ENCODE measurements around the gene UBXN6.
A peak's percentile ranks its signal among the peaks of the same experiment; 100 is the strongest.

UBXN6 gene

GRCh38 chr19:4493929-4494690 lies 36.5 kb upstream of the UBXN6 start:
- DNase-seq (ENCODE audit: low read depth, low spot score) = no peak

GRCh38 chr19:4493104-4493928 lies 35.7 kb upstream of the UBXN6 start:
- DNase-seq (ENCODE audit: low read depth, low spot score) = no peak

- DNase-seq (ENCODE audit: low read depth, low spot score) = no peak
Observed at GRCh38 chr19:4492337-4493103, 34.9 kb upstream of the UBXN6 start.

GRCh38 chr19:4491446-4491845 lies 33.9 kb upstream of the UBXN6 start:
- no peak for DNase-seq (ENCODE audit: low read depth, low spot score)

GRCh38 chr19:4488496-4488895 lies 30.9 kb upstream of the UBXN6 start:
- no peak for DNase-seq (ENCODE audit: low read depth, low spot score)

DNA sequence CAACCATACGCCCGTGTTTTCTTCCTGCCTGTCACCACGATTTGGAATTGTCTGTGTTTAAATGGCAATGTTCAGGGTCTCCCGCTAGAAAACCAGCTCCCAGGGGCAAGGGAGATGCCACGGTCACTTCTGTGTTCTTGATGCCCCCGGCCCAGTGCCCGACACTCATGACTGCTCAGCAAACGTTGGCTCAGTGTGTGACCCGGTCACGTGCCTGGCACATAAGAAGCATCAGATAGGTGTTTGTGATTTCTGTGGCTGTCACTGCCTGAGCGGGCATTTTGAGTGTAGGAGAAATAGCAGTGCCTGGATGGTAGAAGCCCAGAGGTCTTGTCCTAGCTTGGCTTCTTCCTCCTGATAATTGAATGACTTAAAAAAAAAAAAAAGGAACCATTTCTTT lies 30.0 kb upstream of the UBXN6 start:
- DNase-seq (ENCODE audit: low read depth, low spot score) = no peak

DNA sequence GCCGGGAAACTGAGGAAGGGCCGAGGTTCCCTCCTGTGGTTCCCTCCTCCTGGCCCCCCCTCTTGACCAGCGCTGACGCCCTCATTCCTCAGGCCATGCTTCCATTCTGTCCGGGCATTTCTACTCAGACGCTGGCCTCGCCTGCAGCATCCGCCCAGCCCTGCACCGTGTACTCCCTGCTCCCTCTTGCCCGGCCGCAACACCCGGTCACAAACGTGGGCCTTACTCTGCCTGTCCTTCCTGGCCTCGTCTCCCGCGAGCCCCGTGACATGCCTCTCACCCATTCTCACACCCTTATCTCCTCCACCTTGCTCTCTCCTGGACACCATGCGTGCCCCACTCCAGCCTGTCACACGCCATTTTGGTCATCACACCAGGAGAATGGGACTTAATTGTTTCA lies 25.8 kb upstream of the UBXN6 start:
- no peak for DNase-seq (ENCODE audit: low read depth, low spot score)

- no peak for DNase-seq (ENCODE audit: low read depth, low spot score)
Observed at GRCh38 chr19:4482721-4483364, 25.2 kb upstream of the UBXN6 start.

GRCh38 chr19:4477034-4477801 lies 19.6 kb upstream of the UBXN6 start:
- DNase-seq (ENCODE audit: low read depth, low spot score) = no peak

- DNase-seq (ENCODE audit: low read depth, low spot score) = peak; percentile 70
Observed at GRCh38 chr19:4474514-4475022, 17.0 kb upstream of the UBXN6 start.

DNA sequence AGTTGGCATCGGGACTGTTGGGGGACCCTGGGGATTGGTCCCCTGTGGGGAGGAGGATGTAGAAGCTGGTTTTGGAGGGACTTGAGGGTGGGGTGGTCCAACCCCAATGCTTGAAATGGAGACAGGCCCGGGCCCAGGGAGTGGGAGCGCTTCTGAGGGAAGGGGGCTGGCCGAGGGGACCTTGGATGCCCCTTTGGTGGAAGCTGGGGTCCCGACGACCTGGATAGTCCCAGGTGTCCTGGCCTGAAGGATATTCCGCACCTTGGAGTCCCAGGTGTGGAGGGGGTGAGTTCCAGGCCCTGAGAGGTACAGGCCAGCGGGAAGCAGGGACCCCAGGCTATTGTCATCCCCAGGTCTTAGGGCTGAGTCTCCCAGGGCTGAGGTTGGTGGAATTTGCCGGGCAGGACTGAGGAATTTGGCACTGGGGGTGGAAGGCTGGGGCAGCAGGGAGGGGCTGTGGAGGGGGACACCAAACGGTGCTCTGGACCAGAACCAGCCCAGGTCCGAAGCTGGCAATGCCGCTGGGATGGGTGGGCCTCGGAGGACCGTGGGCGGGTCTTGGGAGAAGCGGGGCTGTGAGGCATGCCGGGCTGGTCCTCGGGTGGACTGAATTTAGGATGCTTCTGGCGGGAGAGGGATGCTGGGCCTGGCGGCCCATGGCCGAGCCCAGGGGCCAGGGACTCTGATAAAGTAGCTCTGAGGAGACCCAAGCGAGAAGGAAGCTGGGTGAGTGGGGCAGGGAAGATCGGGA lies 16.3 kb upstream of the UBXN6 start:
- DNase-seq (ENCODE audit: low read depth, low spot score) = peak; percentile 47

GRCh38 chr19:4473011-4473762 lies 15.6 kb upstream of the UBXN6 start:
- DNase-seq (ENCODE audit: low read depth, low spot score) = no peak

GRCh38 chr19:4472174-4472974 lies 14.8 kb upstream of the UBXN6 start, which contains the start of gene HDGFL2:
Gene HDGFL2, plus strand, starts transcription at chr19:4472297. Its CDS starts 54 bp downstream, at chr19:4472351.
- DNase-seq (ENCODE audit: low read depth, low spot score) = no peak

DNA sequence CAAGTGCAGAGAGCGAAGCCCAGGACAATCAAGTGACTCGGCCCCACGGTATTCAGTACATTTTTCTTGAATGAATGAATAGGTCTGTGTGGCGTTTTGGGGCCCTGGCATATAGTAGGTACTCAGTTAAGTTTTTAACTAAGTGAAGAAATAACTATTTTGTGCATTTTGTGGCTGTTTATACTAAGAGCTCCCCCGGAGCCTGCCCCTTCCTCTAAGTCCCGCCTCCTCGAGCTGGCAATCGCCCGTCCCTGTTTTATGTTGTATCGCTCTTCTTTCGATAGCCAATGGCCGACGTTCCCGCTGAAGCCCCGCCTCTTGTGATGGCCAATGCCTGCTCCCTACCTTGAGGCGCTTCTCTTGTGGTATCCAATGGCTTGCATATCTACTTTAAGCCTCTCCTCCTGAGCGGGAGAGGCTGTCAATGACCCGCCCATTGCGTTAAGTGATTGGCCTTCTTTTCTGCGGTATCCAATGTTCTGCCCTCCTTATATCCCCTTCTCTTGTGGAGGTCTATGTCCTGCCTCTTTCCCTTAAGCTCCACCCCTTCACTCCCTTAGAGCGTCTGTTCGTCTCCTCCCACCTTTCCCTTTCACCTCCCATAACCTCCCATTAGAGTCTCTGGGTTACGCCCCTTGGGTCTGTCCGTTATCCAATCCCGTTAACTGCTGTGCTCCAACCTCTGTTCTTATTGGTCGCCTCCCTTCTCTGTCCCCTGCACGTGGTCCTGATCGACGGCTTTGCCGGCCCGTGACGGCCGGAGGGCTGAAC lies 14.0 kb upstream of the UBXN6 start:
- peak; percentile 100 for DNase-seq (ENCODE audit: low read depth, low spot score)

- DNase-seq (ENCODE audit: low read depth, low spot score) = no peak
Observed at GRCh38 chr19:4467835-4468234, 10.2 kb upstream of the UBXN6 start.

- no peak for DNase-seq (ENCODE audit: low read depth, low spot score)
Observed at GRCh38 chr19:4464815-4465581, 7.4 kb upstream of the UBXN6 start.
